A549 (cell line): ENCODE results near the gene HDAC1. TPM values are rescaled to one million over a fixed set of nuclear protein-coding genes. Genes with fewer than 3 reads are reported as not detected.

Experiments
- ATAC-seq, 2 experiments: fragments of 200-7000 bp in 1 of 2; fragments of >200 bp in 1 of 2; cut with Nextera tagmentation in 1 of 2; cut with Tn5 transposase in 1 of 2; 3 replicates each; pipeline versions ENCODE4 v1.8.0 to v1.9.1; 2018 to 2020; ENCODE audit warnings: mild to moderate bottlenecking in 1 of 2, moderate library complexity in 1 of 2
- CTCF ChIA-PET: fragments of 300-600 bp; sonication (Branson Sonifier 250); formaldehyde crosslinking; extraction: SDS; loops from one replicate; lab custom pipeline; 2021; ENCODE audit warnings: antibody characterized with exemption, inconsistent platforms; lab: Yijun Ruan, JAX
- POLR2A ChIA-PET: fragments of 350-600 bp; formaldehyde crosslinking; extraction: SDS; loops from one replicate; lab custom pipeline; 2021; ENCODE audit warnings: antibody characterized with exemption, inconsistent platforms; lab: Yijun Ruan, JAX
- DNase-seq, 2 experiments: peaks; one replicate each; pipeline versions ENCODE4 v3.0.0 to v3.0.0-alpha.2; 2011 to 2016; ENCODE audit warnings: low read depth in 1 of 2, low spot score in 1 of 2
- FAIRE-seq: peaks from 2 replicates; lab custom pipeline; 2011; peaks lifted over from hg19 to GRCh38; lab: Jason Lieb, UNC
- H3K27ac ChIP-seq, 2 experiments: fragments of >200 bp; sonication (Bioruptor Twin); formaldehyde crosslinking; 3 replicates each; pipeline ENCODE4 v1.5.1; 2016 to 2017
- H3K4me1 ChIP-seq: fragments of >200 bp; sonication (Bioruptor Twin); formaldehyde crosslinking; 3 replicates; pipeline ENCODE4 v1.6.1; 2016
- H3K4me2 ChIP-seq: fragments of >200 bp; sonication (Bioruptor Twin); formaldehyde crosslinking; 3 replicates; pipeline ENCODE4 v1.6.1; 2016
- H3K4me3 ChIP-seq: fragments of >200 bp; sonication (Bioruptor Twin); formaldehyde crosslinking; 3 replicates; pipeline ENCODE4 v1.5.1; 2016
- H3K9me3 ChIP-seq: fragments of >200 bp; sonication (Bioruptor Twin); formaldehyde crosslinking; 3 replicates; pipeline ENCODE4 v1.6.1; 2016
- ATOH8 ChIP-seq: fragments of 250-450 bp; sonication (Bioruptor Pico); IDR thresholded peaks from 2 replicates; pipeline ENCODE4 v1.5.0; 2020; ENCODE audit warnings: low read depth, mild to moderate bottlenecking, moderate library complexity
- BHLHE40 ChIP-seq: IDR thresholded peaks from 2 replicates; pipeline ENCODE4 v1.6.1; 2012; ENCODE audit warnings: low read depth, low read length, inconsistent platforms
- CBX8 ChIP-seq: fragments of 200-600 bp; sonication (generic); IDR thresholded peaks from 2 replicates; pipeline ENCODE4 v1.6.1; 2016
- CEBPB ChIP-seq, 2 experiments: fragments of >200 bp in 1 of 2; sonication (Bioruptor Twin) in 1 of 2; formaldehyde crosslinking in 1 of 2; IDR thresholded peaks; 2 replicates each; pipeline ENCODE4 v1.6.1; 2012 to 2016
- CHD4 ChIP-seq: fragments of 200-600 bp; sonication (generic); IDR thresholded peaks from 2 replicates; pipeline ENCODE4 v1.6.1; 2016; ENCODE audit warnings: antibody characterized with exemption, mild to moderate bottlenecking, borderline replicate concordance
- CTCF ChIP-seq: fragments of >200 bp; sonication (Bioruptor Twin); formaldehyde crosslinking; IDR thresholded peaks from 3 replicates; pipeline ENCODE4 v1.5.1; 2016
- ELK1 ChIP-seq: fragments of 150-350 bp; IDR thresholded peaks from 2 replicates; pipeline ENCODE4 v1.6.1; 2014; ENCODE audit warnings: low read depth, mild to moderate bottlenecking, low read length
- EP300 ChIP-seq, 2 experiments: fragments of >200 bp; sonication (Bioruptor Twin); formaldehyde crosslinking; IDR thresholded peaks; 2 replicates in 1 of 2; 3 replicates in 1 of 2; pipeline ENCODE4 v1.6.1; 2016 to 2017
- FOSL2 ChIP-seq, 2 experiments: fragments of 450-650 bp in 1 of 2; fragments of >200 bp in 1 of 2; sonication (Bioruptor Twin) in 1 of 2; formaldehyde crosslinking; IDR thresholded peaks; 2 replicates each; pipeline versions ENCODE4 v1.5.0 to v1.6.1; 2016 to 2020; ENCODE audit warnings: mild to moderate bottlenecking in 1 of 2, moderate library complexity in 1 of 2
- HOXA7 ChIP-seq: fragments of 250-450 bp; sonication (Bioruptor Pico); IDR thresholded peaks from 2 replicates; pipeline ENCODE4 v1.5.0; 2020; ENCODE audit warnings: mild to moderate bottlenecking, moderate library complexity
- HOXB13 ChIP-seq: fragments of 250-450 bp; sonication (Bioruptor Pico); IDR thresholded peaks from 2 replicates; pipeline ENCODE4 v1.5.0; 2020; ENCODE audit warnings: low read depth, mild to moderate bottlenecking, moderate library complexity
- JUNB ChIP-seq: fragments of >200 bp; sonication (Bioruptor Twin); formaldehyde crosslinking; IDR thresholded peaks from 2 replicates; pipeline ENCODE4 v1.6.1; 2016
- MAFK ChIP-seq: fragments of 450-650 bp; IDR thresholded peaks from 2 replicates; pipeline ENCODE4 v1.6.1; 2014; ENCODE audit not compliant: partially characterized antibody
- MAZ ChIP-seq: fragments of 150-350 bp; IDR thresholded peaks from 2 replicates; pipeline ENCODE4 v1.6.1; 2014; ENCODE audit warnings: antibody characterized with exemption, low read depth, low read length, borderline replicate concordance
- NFE2L2 ChIP-seq: fragments of 150-350 bp; conservative IDR thresholded peaks from 2 replicates; pipeline ENCODE4 v1.6.1; 2014; ENCODE audit warnings: low read length
- NPAS2 ChIP-seq: fragments of 250-450 bp; sonication (Bioruptor Pico); IDR thresholded peaks from 2 replicates; pipeline ENCODE4 v1.8.0; 2022; ENCODE audit warnings: mild to moderate bottlenecking, moderate library complexity, borderline replicate concordance
- NR3C1 ChIP-seq: fragments of >200 bp; sonication (Bioruptor Twin); formaldehyde crosslinking; IDR thresholded peaks from 3 replicates; pipeline ENCODE4 v1.6.1; 2017
- POLR2A ChIP-seq: IDR thresholded peaks from 2 replicates; pipeline ENCODE4 v1.6.1; 2012; ENCODE audit warnings: mild to moderate bottlenecking, low read length
- POLR2AphosphoS2 ChIP-seq: conservative IDR thresholded peaks from 2 replicates; pipeline ENCODE4 v1.6.1; 2012; ENCODE audit warnings: low read length, improper control_type of control experiment, inconsistent platforms
- REST ChIP-seq: fragments of 200-600 bp; sonication (generic); IDR thresholded peaks from 2 replicates; pipeline ENCODE4 v1.6.1; 2016; ENCODE audit warnings: antibody characterized with exemption, mild to moderate bottlenecking, moderate library complexity
- SREBF2 ChIP-seq: fragments of 450-650 bp; IDR thresholded peaks from 2 replicates; pipeline ENCODE4 v1.6.1; 2014; ENCODE audit warnings: mild to moderate bottlenecking, moderate library complexity
- TFCP2L1 ChIP-seq: fragments of 250-450 bp; sonication (Bioruptor Pico); IDR thresholded peaks from 2 replicates; pipeline ENCODE4 v1.5.0; 2021; ENCODE audit warnings: mild to moderate bottlenecking
- ZNF302 ChIP-seq: fragments of 250-450 bp; sonication (Bioruptor Pico); IDR thresholded peaks from 2 replicates; pipeline ENCODE4 v1.9.0; 2021; ENCODE audit warnings: inconsistent platforms, mild to moderate bottlenecking, moderate library complexity
- ZSCAN20 ChIP-seq: fragments of 250-450 bp; sonication (Bioruptor Pico); IDR thresholded peaks from 2 replicates; pipeline ENCODE4 v1.8.0; 2022; ENCODE audit warnings: mild to moderate bottlenecking, moderate library complexity
- WGBS: methylation state at CpG from one replicate; pipeline ENCODE4 v1.1.6; 2017; ENCODE audit errors: missing lambda C conversion rate; 5-methylcytosine and 5-hydroxymethylcytosine counted together
- polyA plus RNA-seq, 4 experiments: library from polyadenylated mRNA; depleted of rRNA in 3 of 4; stranded (reverse); fragments of >200 nt; fragmentation: RNase III in 1 of 4; extraction: RNeasy Plus Mini Kit Qiagen cat#74134 plus additional on column Dnase treatment in 1 of 4; gene quantifications; 2 replicates in 3 of 4; 3 replicates in 1 of 4; pipeline ENCODE4 v1.2.3, GENCODE V29; 2011 to 2017

HDAC1 gene
- polyA plus RNA-seq, 2 of the 4 experiments (the other 2 are of a cell fraction) = 99.6 to 135 TPM

GRCh38 chr1:32376199-32376598 is 84.3 kb downstream of the HDAC1 start:
- ATAC-seq = no peak
- no peak overlapping the region for H3K27ac ChIP-seq
- no peak for TF ChIP-seq ELK1
- no peak for TF ChIP-seq CHD4
- no peak for TF ChIP-seq POLR2AphosphoS2
- no peak for TF ChIP-seq CBX8
- no peak for TF ChIP-seq TFCP2L1 (CRISPR knock-in tag)
- no peak for TF ChIP-seq MAFK
- TF ChIP-seq ATOH8 (CRISPR knock-in tag) = no peak
- TF ChIP-seq FOSL2 (IDR thresholded peaks at IDR 0.05) = no peak
- no peak for TF ChIP-seq FOSL2 (CRISPR knock-in tag; IDR thresholded peaks at IDR 0.05)
- TF ChIP-seq EP300 (IDR thresholded peaks at IDR 0.05) = no peak
- no peak for TF ChIP-seq HOXA7 (CRISPR knock-in tag)
- no peak for TF ChIP-seq POLR2A
- no peak for TF ChIP-seq NPAS2 (CRISPR knock-in tag)
- TF ChIP-seq, all 56 proteins: peak for 0
- CTCF ChIA-PET = no interaction called here
- H3K4me2 ChIP-seq = no peak overlapping the region
- FAIRE-seq (no peak), DNase-seq (no peak)
- 93% methylated on average over 11 of the region's 11 CpGs for WGBS
- H3K4me3 ChIP-seq = no peak overlapping the region
- no peaks in the 10 kb centered on the region for H3K9me3 ChIP-seq
- POLR2A ChIA-PET = no interaction called here
- H3K4me1 ChIP-seq = no peaks in the 10 kb centered on the region

- no peak for TF ChIP-seq ZNF302 (CRISPR knock-in tag)
- TF ChIP-seq MAZ = no peak
- no peak for TF ChIP-seq NFE2L2
- TF ChIP-seq JUNB = no peak
- no peak for TF ChIP-seq BHLHE40
- TF ChIP-seq HOXB13 (CRISPR knock-in tag) = no peak
- no peak for TF ChIP-seq EP300 (IDR thresholded peaks at IDR 0.05)
- TF ChIP-seq ELK1 = no peak
- TF ChIP-seq NR3C1 = no peak
- Histone ChIP-seq H3K4me1 (no peaks in the 10 kb centered on the region), H3K4me2 (no peak overlapping the region), H3K27ac (no peak overlapping the region), H3K9me3 (no peaks in the 10 kb centered on the region), H3K4me3 (no peak overlapping the region)
- DNase-seq = no peak
- ATAC-seq = no peak
- ChIA-PET POLR2A (interaction anchor here (1.3 kb wide), 1 partner anchor 42 kb away, joined by 5 read pairs; the partner anchor contains the start of gene MARCKSL1), CTCF (no interaction called here)
- 90% methylated on average over 12 of the region's 12 CpGs for WGBS
- FAIRE-seq = no peak
Measured at GRCh38 chr1:32377541-32378220, 85.8 kb downstream of the HDAC1 start.

GRCh38 chr1:32380057-32380456 is 88.2 kb downstream of the HDAC1 start:
- 94% methylated on average over 9 of the region's 9 CpGs for WGBS
- FAIRE-seq = no peak
- Histone ChIP-seq H3K4me2 (no peak overlapping the region), H3K4me1 (no peaks in the 10 kb centered on the region), H3K4me3 (no peak overlapping the region), H3K27ac (no peak overlapping the region), H3K9me3 (no peaks in the 10 kb centered on the region)
- CTCF ChIA-PET = interaction anchor here (1.5 kb wide), 1 partner anchor 21 kb away, joined by 4 read pairs; no protein-coding TSS in a partner anchor
- POLR2A ChIA-PET = no interaction called here
- ATAC-seq = no peak
- no peak for DNase-seq
- TF ChIP-seq CEBPB (IDR thresholded peaks at IDR 0.05) (no peak), BHLHE40 (no peak), POLR2A (no peak), ZSCAN20 (CRISPR knock-in tag) (no peak), CTCF (no peak), CHD4 (no peak), ATOH8 (CRISPR knock-in tag) (no peak), SREBF2 (no peak), REST (no peak)
